Urothelium cell line (cell line): ENCODE data around the gene HLTF.
"Not testable (repeated sequence)": the region's sequence is repeated elsewhere in the genome, so short reads cannot be mapped to it uniquely, and the experiment has no call there.

Experiments used
- DNase-seq: peaks from one replicate; pipeline ENCODE4 v3.0.0; 2011; ENCODE audit warnings: low spot score, mixed read lengths
- FAIRE-seq: peaks from 2 replicates; lab custom pipeline; 2011; peaks lifted over from hg19 to GRCh38; lab: Jason Lieb, UNC

HLTF gene

GRCh38 chr3:149086232-149086988 lies at the start of gene HLTF:
HLTF (minus strand) TSS chr3:149086533; CDS start chr3:149086336, 197 bp downstream.
- FAIRE-seq (no peak), DNase-seq (peak; percentile 95)

- DNase-seq, result no peak
- FAIRE-seq, result no peak
These were observed 48.2 kb upstream of the HLTF start for GRCh38 chr3:149134575-149134974.

- FAIRE-seq, result no peak
- DNase-seq, result no peak
These were observed 45.3 kb upstream of the HLTF start for GRCh38 chr3:149131589-149131988.

DNA sequence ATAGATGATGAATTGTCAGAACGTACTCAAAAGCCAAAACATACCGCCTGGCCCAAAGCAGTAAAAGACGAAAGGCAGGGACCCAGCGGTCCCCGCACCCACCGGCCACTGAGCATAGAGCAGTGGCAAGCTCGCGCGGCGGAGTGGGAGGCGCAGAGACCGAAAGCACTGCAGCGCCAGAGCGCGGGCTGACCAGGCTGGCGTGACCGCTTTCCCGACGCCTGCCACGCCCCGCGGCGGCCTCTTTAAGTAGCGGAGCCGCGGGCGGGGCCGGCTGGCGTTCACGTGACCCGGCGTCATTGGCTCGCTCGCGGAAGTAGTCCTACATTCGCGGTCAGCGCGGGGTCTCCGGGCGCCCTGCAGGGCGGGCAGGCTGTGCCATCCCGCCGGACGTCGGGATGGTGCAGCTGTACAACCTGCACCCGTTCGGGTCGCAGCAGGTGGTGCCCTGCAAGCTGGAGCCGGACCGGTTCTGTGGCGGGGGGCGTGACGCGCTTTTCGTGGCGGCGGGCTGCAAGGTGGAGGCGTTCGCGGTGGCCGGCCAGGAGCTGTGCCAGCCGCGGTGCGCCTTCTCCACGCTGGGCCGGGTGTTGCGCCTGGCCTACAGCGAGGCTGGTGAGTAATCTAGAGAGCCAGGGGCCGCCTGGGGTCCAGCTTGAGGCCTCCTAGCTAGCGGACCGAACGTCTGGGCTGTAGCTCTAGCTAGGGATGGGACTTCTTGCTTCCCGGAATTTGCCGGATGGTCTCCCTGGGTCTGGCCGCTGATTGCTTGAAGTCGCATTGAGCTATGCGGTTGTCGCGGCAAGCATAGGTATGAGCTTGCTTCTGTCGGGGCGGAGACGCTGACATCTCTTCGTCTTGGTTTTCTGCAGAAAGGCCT lies 43.2 kb upstream of the HLTF start, which contains the start of gene HPS3:
TSS of gene HPS3 (plus strand) at position 313 of the 880 bp plus-strand sequence. CDS start at position 399, 86 bp downstream.
- DNase-seq (peak; percentile 92), FAIRE-seq (no peak)

DNA sequence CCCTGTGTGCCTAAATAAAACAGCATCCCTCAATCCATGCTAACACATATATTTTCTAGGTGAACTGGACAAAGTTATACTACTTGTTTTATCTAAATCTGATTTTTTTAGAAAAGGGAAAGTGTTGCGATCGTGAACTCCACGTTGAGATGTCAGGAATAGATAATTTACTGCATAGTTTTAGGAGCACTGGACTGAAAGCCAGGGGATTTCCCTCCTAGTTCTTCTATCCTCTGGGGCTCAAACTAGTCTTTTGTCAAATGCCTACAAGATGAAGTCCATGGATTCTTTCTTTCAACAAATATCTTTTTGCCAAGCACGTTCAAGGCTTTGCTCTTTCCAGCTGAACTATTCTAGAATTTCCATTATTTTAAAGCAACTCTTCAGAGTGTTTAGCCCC lies 42.5 kb upstream of the HLTF start:
- DNase-seq (no peak), FAIRE-seq (no peak)

- no peak for DNase-seq
These were observed 36.6 kb upstream of the HLTF start for GRCh38 chr3:149122721-149123578.

DNA sequence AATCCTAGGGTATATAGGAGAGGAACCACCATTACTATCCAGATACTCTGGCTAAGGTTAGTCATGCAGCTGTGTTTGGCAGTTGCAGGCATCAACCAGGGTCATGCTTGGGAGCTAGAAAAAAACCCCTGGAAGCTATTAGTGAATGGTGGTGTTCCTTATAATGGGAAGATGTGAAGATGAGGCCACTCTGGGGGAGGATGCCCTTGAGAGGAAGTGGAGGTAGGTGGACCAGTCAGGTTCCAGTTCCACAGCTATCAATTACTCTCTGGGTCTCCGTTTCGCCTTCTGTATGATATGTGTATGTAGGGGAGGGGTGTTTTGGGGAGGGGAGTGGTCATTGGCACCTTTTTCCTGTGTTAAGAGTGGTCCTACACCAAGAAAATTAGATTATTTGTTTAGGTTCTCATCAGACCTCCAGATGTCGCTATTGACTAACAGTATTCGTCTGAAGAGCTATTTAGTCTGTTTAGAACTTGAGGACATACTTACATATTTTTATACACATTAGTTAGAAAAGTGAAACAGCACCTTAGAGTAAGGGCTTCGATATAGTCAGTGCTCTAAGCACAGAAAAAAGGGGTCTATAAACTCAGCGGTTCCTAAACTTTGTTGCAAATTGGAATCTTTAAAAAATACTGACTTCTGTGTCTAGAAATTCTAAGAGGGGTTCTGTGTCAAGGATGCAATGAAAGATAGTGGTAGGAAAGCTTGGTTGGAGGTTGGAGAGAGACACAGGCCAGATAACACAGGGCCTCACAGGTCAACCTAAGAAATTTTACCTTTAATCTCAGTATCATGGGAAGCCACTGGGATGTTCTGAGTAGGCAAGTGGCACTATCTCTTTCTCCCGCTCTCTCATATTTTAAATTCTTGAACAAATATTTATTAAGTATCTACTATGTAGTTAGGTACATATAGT lies 34.0 kb upstream of the HLTF start:
- FAIRE-seq (no peak), DNase-seq (peak; percentile 36)

More at GRCh38 chr3:149122721-149123578, 36.6 kb upstream of the HLTF start:
- no peak for FAIRE-seq

- FAIRE-seq (no peak), DNase-seq (no peak)
These were observed 33.1 kb upstream of the HLTF start for GRCh38 chr3:149119466-149119865.

DNA sequence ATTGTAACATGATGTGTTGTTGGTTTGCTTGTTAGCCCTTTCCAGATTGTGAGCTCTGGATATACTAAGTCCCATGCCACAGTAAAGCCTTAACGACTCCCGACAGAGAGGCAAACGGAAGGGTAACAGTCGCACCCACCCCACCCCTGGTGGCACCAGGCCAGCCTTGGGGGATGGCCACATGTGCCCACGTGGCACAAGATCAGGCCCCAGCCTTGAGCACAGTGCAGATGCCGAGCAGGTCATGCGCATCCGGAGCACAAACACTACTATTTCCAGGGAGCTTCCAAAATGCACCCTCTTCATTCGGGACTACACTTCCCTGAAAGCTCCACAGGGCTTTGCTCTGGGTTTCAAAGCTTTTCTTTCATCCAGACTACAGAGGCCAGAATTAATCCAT lies 32.4 kb upstream of the HLTF start:
- no peak for DNase-seq
- no peak for FAIRE-seq

DNA sequence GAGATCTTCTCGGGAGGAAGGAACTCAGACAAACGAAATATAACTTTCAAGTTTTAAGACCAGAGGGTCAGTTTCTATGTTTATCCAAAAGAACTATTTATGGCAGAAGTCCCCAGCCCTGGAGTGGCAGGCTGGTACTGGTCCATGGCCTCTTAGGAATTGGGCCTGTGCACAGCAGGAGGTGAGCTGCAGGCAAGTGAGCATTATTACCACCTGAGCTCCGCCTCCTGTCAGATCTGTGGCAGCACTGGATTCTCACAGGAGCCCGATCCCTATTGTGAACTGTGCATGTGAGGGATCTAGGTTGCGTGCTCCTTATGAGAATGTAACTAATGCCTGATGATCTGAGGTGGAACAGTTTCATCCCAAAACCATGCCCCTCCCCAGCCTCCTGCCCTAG lies 28.8 kb upstream of the HLTF start:
- DNase-seq, result no peak

DNA sequence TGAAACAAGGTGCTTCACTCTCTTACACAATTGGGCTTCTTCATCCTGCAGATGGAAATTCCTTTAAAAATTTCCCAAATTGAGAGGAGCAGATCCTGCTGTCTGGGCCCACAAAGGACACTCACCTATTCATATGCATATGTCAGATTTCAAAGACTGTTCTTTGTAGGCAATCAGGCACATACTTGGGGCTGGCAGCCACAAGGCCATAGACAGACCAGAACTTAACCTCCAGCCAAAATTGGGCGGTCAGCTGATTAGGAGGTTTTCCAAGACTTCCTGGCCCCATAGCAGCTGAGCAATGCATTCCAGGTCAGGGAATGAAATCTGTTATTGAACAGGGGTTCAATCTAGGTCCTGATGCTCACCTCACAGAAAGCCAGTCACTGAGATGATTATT lies 28.1 kb upstream of the HLTF start:
- no peak for DNase-seq
- no peak for FAIRE-seq

More for the DNA sequence above, 28.8 kb upstream of the HLTF start:
- FAIRE-seq, result no peak

- DNase-seq (no peak), FAIRE-seq (no peak)
These were observed 18.2 kb upstream of the HLTF start for GRCh38 chr3:149104484-149104883.

DNA sequence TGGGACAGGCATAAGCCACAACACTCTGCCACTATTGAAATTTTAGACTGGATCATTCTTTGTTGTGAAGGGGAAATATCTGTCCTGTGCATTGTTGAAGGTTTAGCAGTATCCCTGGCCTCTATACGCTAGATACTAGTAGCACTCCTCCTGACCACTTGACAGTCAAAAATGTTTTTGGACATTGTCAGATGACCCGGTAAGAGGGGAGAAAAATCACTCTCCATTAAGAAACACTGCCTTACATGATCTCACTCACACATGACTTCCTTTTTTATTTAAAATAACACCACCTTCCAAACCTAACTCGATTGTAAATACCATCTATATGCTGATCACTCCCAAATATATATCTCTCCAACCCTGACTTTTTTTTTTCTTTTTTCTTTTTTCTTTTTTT lies 15.3 kb upstream of the HLTF start:
- no peak for DNase-seq
- FAIRE-seq, result no peak

- FAIRE-seq, result no peak
- DNase-seq, result no peak
These were observed 14.8 kb upstream of the HLTF start for GRCh38 chr3:149101154-149101553.

DNA sequence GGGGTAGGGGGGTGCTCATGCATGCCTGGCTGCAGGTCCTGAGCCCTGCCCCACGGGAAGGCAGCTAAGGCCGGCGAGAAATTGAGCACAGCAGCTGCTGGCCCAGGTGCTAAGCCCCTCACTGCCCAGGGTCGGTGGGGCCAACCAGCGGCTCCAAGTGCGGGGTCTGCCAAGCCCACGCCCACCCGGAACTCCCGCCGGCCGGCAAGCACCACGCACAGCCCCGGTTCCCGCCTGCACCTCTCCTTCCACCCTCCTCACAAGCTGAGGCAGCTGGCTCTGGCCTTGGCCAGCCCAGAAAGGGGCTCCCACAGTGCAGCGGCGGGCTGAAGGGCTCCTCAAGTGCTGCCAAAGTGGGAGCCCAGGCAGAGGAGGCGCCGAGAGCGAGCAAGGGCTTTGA lies 11.7 kb upstream of the HLTF start:
- not testable (repeated sequence) for FAIRE-seq, DNase-seq

DNA sequence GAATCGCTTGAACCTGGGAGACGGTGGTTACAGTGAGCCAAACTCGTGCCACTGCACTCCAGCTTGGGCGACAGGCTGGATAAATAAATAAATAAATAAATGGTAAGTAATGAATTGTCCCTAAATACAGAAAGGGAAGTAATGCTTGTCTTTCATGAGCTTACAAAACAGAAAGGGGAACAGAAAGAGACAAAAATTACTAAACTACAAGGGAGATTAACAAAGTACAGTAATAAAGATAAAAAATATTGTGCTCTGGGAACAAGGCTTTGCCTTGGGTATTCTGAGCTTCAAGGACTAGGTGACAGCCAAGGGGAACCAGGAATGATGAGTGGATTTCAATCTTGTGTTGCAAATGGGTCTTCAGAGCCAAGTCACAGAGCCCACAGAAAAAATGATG lies 9.2 kb upstream of the HLTF start:
- FAIRE-seq, result no peak
- no peak for DNase-seq

GRCh38 chr3:149091983-149092382 lies 5.7 kb upstream of the HLTF start:
- no peak for FAIRE-seq

DNA sequence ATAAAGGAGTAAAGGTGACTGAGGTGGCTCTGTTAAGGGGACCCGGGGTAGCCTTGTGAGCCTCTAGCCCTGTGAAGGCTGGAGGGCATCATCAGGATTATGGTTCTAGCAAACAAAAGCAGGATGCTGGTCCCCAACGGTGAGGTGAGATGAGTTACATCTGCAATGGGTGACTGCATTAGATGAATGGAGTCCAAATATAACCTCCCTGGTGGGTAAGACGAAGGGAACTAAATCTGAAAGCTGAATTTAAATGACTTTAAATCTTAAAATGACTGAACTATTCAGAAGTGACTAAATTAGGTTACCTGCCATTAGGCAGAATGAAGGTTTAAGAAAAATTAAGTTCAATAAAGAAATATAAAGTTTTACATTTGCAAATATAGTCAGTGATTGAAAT lies 4.6 kb upstream of the HLTF start:
- DNase-seq, result no peak
- FAIRE-seq, result no peak

More at GRCh38 chr3:149091983-149092382, 5.7 kb upstream of the HLTF start:
- DNase-seq, result no peak

DNA sequence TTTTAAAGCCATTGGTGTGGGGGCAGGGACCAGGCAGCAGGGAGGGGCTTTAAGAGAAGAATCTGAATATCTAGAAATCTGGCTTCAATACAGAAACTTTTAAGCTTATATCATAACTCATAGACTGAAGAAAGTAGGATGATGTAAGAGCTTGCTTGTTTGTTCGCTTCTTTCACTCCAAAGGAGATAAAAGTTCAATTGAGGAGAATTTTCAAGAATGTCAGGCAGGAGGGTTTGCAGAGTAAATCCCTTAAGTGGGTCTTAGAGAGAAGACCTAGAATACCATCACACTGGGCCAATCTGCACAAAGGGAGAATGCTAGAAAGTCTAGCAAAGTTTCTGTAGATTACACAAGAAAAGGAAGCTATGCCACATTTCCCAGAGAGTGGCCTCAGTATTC lies 4.1 kb upstream of the HLTF start:
- FAIRE-seq, result no peak
- no peak for DNase-seq

DNA sequence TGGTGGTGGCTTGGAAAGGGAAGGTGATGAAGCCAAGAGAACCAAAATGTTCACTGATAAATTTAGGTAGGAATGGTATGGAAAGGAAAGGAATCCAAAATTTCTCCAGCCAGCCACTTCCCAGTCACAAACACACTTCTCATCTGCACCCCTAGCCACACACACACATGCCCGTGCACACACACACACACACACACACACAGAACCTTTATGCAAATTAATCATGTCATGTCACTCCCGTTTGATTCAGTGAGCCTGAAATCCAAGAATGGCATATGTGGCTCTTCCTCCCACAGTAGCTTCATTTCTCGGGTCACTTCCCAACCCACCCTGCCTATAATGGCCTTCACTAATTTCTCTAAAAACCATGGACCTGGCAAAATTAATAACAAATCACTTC lies 3.1 kb upstream of the HLTF start:
- DNase-seq, result no peak
- FAIRE-seq, result no peak
